ENCODE results near the gene OTOS. TPM values are rescaled to one million over a fixed set of nuclear protein-coding genes. Genes with fewer than 3 reads are reported as not detected.

OTOS gene
- total RNA-seq, 4 donors from 2014 or later = not detected

- WGBS = 93% methylated on average over 5 of the region's 5 CpGs
- H3K4me1 ChIP-seq = no peaks in the 10 kb centered on the region
These were observed 16.7 kb upstream of the OTOS start for GRCh38 chr2:240157147-240157470.

GRCh38 chr2:240156435-240157146 is 16.1 kb upstream of the OTOS start:
- Histone ChIP-seq H3K27me3 (peaks cover 34% of the 10 kb centered on the region), H3K4me3 (no peak overlapping the region), H3K4me1 (no peaks in the 10 kb centered on the region), H3K27ac (no peak overlapping the region), H3K9me3 (no peaks in the 10 kb centered on the region), H3K36me3 (no peaks in the 10 kb centered on the region)
- TF ChIP-seq CTCF (IDR thresholded peaks at IDR 0.05) = no peak
- TF ChIP-seq EP300 (IDR thresholded peaks at IDR 0.05) = no peak
- no peak for TF ChIP-seq POLR2AphosphoS5 (IDR thresholded peaks at IDR 0.05)
- no peak for TF ChIP-seq POLR2A (IDR thresholded peaks at IDR 0.05)
- WGBS = 79% methylated on average over 29 of the region's 29 CpGs
- no peak for DNase-seq (ENCODE audit: low spot score in 2 of 2)

More at GRCh38 chr2:240157147-240157470, 16.7 kb upstream of the OTOS start:
- no peak for DNase-seq (ENCODE audit: low spot score in 2 of 2)
- TF ChIP-seq POLR2A (IDR thresholded peaks at IDR 0.05) (no peak), CTCF (IDR thresholded peaks at IDR 0.05) (no peak), POLR2AphosphoS5 (IDR thresholded peaks at IDR 0.05) (no peak), EP300 (IDR thresholded peaks at IDR 0.05) (no peak)
- no peaks in the 10 kb centered on the region for H3K9me3 ChIP-seq
- no peak overlapping the region for H3K4me3 ChIP-seq
- H3K27ac ChIP-seq = no peak overlapping the region
- H3K27me3 ChIP-seq = peaks cover 31% of the 10 kb centered on the region
- no peaks in the 10 kb centered on the region for H3K36me3 ChIP-seq

- Histone ChIP-seq H3K4me1 (no peaks in the 10 kb centered on the region), H3K36me3 (no peaks in the 10 kb centered on the region), H3K4me3 (no peak overlapping the region), H3K27ac (no peak overlapping the region), H3K27me3 (peaks cover 42% of the 10 kb centered on the region), H3K9me3 (no peaks in the 10 kb centered on the region)
- TF ChIP-seq POLR2AphosphoS5 (IDR thresholded peaks at IDR 0.05) = no peak
- TF ChIP-seq CTCF (IDR thresholded peaks at IDR 0.05) = no peak
- TF ChIP-seq EP300 (IDR thresholded peaks at IDR 0.05) = no peak
- TF ChIP-seq POLR2A (IDR thresholded peaks at IDR 0.05) = no peak
- 81% methylated on average over 13 of the region's 13 CpGs for WGBS
- no peak for DNase-seq (ENCODE audit: low spot score in 2 of 2)
These were observed 15.4 kb upstream of the OTOS start for GRCh38 chr2:240155745-240156390.

GRCh38 chr2:240155048-240155744 is 14.7 kb upstream of the OTOS start:
- peaks cover 48% of the 10 kb centered on the region for H3K27me3 ChIP-seq
- H3K36me3 ChIP-seq = no peaks in the 10 kb centered on the region
- H3K9me3 ChIP-seq = no peaks in the 10 kb centered on the region
- no peak for DNase-seq (ENCODE audit: low spot score in 2 of 2)
- TF ChIP-seq CTCF (IDR thresholded peaks at IDR 0.05) = no peak
- no peak for TF ChIP-seq POLR2AphosphoS5 (IDR thresholded peaks at IDR 0.05)
- TF ChIP-seq POLR2A (IDR thresholded peaks at IDR 0.05) = no peak
- TF ChIP-seq EP300 (IDR thresholded peaks at IDR 0.05) = no peak
- H3K4me3 ChIP-seq = no peak overlapping the region
- no peak overlapping the region for H3K27ac ChIP-seq
- H3K4me1 ChIP-seq = no peaks in the 10 kb centered on the region
- WGBS = 36% methylated on average over 7 of the region's 17 CpGs

- no peak for DNase-seq (ENCODE audit: low spot score in 2 of 2)
- TF ChIP-seq POLR2AphosphoS5 (IDR thresholded peaks at IDR 0.05) = no peak
- TF ChIP-seq CTCF (IDR thresholded peaks at IDR 0.05) = no peak
- TF ChIP-seq EP300 (IDR thresholded peaks at IDR 0.05) = no peak
- TF ChIP-seq POLR2A (IDR thresholded peaks at IDR 0.05) = no peak
These were observed 14.1 kb upstream of the OTOS start for GRCh38 chr2:240154606-240155005.

More at GRCh38 chr2:240154606-240155005, 14.1 kb upstream of the OTOS start:
- Histone ChIP-seq H3K27ac (no peak overlapping the region), H3K4me3 (no peak overlapping the region), H3K4me1 (no peaks in the 10 kb centered on the region), H3K9me3 (no peaks in the 10 kb centered on the region), H3K27me3 (peaks cover 54% of the 10 kb centered on the region), H3K36me3 (no peaks in the 10 kb centered on the region)
- whole genome bisulfite sequencing = 74% methylated on average over 8 of the region's 8 CpGs
